ENCODE data around the gene SPEG.

The SPEG gene

DNA sequence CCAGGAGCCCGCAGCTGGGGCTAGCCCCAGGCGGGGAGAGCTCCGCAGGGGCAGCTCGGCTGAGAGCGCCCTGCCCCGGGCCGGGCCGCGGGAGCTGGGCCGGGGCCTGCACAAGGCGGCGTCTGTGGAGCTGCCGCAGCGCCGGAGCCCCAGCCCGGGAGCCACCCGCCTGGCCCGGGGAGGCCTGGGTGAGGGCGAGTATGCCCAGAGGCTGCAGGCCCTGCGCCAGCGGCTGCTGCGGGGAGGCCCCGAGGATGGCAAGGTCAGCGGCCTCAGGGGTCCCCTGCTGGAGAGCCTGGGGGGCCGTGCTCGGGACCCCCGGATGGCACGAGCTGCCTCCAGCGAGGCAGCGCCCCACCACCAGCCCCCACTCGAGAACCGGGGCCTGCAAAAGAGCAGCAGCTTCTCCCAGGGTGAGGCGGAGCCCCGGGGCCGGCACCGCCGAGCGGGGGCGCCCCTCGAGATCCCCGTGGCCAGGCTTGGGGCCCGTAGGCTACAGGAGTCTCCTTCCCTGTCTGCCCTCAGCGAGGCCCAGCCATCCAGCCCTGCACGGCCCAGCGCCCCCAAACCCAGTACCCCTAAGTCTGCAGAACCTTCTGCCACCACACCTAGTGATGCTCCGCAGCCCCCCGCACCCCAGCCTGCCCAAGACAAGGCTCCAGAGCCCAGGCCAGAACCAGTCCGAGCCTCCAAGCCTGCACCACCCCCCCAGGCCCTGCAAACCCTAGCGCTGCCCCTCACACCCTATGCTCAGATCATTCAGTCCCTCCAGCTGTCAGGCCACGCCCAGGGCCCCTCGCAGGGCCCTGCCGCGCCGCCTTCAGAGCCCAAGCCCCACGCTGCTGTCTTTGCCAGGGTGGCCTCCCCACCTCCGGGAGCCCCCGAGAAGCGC, 49.1 kb downstream of the SPEG start:
- no peak for DNase-seq

DNA sequence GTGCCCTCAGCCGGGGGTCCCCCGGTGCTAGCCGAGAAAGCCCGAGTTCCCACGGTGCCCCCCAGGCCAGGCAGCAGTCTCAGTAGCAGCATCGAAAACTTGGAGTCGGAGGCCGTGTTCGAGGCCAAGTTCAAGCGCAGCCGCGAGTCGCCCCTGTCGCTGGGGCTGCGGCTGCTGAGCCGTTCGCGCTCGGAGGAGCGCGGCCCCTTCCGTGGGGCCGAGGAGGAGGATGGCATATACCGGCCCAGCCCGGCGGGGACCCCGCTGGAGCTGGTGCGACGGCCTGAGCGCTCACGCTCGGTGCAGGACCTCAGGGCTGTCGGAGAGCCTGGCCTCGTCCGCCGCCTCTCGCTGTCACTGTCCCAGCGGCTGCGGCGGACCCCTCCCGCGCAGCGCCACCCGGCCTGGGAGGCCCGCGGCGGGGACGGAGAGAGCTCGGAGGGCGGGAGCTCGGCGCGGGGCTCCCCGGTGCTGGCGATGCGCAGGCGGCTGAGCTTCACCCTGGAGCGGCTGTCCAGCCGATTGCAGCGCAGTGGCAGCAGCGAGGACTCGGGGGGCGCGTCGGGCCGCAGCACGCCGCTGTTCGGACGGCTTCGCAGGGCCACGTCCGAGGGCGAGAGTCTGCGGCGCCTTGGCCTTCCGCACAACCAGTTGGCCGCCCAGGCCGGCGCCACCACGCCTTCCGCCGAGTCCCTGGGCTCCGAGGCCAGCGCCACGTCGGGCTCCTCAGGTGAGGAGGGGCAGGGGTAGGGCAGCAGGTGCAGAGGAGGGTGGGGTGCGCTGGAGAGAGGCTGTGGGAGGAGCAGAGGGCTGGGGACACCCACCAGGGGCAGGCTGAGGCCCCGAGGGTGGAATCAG, 49.9 kb downstream of the SPEG start:
- DNase-seq, result no peak

DNA sequence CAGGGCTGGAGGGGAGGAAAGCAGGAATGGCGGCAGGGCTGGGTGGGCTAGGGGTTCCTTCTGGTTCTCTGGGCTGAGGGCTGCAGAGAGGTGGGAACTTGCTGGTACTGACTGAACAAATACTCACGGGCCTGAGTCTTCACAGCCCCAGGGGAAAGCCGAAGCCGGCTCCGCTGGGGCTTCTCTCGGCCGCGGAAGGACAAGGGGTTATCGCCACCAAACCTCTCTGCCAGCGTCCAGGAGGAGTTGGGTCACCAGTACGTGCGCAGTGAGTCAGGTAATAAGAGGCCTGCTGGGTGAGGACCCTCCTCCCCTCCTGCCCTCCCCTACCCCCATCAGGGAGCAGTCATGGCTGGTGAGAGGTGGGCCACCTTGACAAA, 50.5 kb downstream of the SPEG start:
- DNase-seq, result no peak

DNA sequence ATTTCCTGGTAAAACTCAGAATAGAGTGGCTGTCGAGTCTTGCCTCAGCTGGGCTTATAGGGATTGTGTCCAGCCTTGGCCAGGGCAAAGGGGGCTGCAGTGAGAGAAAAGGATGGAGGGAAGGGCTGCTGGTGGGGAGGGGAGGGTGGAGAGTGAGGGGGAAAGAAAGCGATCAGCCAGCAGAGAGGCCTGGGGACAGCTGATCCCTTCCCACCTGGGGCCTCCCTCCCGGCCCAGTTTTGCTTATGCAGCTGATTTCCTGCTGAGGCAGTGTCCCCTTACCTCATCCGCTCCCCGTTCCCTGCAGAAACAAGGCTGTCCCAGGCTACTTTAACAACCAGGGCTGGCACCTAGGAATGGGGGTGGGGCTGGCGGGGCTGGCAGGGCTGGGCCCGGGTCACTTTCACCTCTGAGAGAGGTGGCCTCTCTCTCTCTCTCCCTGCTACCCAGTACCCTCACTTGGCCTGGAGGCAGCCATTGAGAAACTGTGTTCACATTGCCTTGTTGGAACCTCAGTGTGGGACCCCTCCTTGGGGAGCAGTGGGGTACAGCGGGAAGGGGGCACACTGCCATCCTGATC, 51.8 kb downstream of the SPEG start:
- no peak for DNase-seq

DNA sequence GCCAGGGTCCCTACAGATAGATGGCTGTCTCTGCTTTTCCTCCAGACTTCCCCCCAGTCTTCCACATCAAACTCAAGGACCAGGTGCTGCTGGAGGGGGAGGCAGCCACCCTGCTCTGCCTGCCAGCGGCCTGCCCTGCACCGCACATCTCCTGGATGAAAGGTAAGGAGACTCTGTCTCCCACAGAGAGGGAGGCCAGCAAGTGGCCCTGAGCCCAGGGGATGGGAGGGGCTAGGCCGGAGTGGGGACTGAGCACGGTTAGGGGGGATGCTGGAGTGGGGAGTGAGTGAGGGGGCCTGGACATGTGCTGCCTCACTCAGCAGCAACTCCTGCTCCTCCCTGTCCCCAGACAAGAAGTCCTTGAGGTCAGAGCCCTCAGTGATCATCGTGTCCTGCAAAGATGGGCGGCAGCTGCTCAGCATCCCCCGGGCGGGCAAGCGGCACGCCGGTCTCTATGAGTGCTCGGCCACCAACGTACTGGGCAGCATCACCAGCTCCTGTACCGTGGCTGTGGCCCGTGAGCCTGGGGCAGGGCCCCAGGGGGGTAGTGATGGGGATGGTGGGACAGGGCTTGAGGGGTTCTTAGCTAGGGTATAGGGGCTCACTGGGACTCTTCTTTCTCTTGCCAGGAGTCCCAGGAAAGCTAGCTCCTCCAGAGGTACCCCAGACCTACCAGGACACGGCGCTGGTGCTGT, 53.7 kb downstream of the SPEG start:
- DNase-seq, result no peak

DNA sequence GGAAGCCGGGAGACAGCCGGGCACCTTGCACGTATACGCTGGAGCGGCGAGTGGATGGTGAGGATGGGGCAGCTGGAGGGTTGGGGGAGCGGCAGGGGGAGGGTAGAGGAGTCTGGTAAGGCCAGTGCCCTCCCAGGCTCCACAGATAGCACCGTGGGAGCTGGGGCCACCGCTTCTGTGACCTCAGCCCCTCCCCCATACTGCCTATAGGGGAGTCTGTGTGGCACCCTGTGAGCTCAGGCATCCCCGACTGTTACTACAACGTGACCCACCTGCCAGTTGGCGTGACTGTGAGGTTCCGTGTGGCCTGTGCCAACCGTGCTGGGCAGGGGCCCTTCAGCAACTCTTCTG, 54.2 kb downstream of the SPEG start:
- DNase-seq, result no peak

DNA sequence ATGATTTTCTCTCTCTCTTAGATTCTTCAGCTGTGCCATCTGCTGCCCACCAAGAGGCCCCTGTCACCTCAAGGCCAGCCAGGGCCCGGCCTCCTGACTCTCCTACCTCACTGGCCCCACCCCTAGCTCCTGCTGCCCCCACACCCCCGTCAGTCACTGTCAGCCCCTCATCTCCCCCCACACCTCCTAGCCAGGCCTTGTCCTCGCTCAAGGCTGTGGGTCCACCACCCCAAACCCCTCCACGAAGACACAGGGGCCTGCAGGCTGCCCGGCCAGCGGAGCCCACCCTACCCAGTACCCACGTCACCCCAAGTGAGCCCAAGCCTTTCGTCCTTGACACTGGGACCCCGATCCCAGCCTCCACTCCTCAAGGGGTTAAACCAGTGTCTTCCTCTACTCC, 54.7 kb downstream of the SPEG start:
- DNase-seq, result no peak

DNA sequence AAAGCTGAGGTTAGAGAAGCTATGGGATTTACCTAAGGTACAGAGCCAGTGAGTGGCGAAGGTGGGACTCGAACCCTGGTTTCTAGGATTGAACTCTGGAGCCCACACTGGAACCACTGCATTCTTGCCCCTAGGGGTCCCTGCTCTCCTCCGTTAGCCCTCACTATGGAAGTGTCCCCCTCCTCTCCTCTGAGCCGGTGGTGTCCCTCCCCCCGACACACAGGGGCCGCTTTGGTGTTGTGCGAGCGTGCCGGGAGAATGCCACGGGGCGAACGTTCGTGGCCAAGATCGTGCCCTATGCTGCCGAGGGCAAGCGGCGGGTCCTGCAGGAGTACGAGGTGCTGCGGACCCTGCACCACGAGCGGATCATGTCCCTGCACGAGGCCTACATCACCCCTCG, 55.5 kb downstream of the SPEG start:
- DNase-seq, result no peak

DNA sequence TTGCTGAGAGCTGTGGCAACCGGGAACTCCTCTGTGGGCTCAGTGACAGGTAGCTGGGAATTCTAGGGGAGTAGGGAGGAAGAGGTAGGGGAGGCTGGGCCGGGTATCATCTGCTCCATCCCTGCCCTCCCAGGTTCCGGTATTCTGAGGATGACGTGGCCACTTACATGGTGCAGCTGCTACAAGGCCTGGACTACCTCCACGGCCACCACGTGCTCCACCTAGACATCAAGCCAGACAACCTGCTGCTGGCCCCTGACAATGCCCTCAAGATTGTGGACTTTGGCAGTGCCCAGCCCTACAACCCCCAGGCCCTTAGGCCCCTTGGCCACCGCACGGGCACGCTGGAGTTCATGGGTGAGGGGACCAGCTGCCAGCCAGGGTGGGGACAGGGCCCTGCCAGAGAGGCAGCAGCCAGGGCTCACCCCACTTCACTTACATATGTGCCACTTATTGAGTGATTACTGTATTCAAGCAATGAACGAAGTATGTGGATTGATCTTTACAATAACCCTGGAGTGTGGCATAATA, 56.0 kb downstream of the SPEG start:
- no peak for DNase-seq

DNA sequence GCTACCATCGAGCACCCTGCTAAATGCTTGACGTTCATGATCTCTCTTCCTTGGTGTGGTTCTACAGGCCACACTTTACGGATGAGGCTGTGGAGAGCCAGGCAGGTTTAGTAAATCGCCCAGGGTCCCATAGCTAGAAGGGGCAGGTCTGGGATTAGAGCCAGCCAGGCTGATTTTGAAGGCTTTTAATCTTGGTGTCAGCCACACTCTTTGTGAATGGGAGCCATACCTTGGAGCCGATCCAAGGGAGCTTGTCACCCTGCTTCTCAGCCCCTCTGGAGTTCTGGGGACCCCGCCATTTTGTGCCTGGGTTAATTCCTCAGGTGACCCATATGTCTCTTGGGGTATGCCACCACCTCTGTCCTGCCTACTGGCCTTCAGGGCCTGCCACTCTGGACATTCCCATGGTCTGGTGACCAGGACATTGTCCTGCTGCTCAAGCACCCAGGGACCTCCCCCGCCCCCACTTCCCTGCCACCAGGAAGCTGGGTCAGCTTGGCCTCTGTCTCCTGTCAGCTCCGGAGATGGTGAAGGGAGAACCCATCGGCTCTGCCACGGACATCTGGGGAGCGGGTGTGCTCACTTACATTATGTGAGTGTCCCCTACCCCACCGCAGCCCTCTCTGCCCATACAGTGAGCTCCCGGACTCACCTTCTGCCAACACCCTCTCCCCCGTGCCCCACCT, 56.8 kb downstream of the SPEG start:
- no peak for DNase-seq

DNA sequence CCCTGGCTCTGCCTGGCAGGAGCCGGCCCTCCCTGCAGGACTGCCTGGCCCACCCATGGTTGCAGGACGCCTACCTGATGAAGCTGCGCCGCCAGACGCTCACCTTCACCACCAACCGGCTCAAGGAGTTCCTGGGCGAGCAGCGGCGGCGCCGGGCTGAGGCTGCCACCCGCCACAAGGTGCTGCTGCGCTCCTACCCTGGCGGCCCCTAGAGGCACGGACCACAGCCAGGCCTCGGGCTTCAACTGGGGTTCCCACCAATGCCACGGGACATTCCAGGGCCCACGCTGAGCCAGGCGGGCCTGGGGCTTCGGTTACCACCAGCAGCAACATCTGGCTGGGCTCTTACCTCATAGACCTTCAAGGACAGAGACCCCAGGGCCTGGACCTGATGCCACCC, 57.9 kb downstream of the SPEG start:
- no peak for DNase-seq

DNA sequence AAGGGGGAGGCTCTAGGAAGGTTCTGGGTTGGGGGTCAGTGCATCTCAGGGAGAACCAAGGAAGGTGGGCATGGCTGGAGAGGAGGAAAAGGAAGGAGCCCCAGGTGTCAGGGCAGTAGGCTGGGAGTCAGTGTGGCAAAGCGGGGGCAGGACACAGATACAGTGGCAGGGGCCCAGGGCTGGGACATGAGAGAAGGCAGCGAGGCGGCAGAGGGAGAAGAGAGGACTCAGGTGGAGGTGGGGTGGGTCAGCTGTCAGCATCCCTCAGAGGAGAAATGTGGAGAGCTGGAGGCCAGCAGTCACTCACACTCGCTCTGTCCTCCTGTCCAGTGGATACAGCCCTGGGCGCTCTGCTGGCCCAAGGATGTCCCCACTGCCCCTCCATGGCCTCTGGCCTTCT, 58.4 kb downstream of the SPEG start:
- DNase-seq, result no peak

DNA sequence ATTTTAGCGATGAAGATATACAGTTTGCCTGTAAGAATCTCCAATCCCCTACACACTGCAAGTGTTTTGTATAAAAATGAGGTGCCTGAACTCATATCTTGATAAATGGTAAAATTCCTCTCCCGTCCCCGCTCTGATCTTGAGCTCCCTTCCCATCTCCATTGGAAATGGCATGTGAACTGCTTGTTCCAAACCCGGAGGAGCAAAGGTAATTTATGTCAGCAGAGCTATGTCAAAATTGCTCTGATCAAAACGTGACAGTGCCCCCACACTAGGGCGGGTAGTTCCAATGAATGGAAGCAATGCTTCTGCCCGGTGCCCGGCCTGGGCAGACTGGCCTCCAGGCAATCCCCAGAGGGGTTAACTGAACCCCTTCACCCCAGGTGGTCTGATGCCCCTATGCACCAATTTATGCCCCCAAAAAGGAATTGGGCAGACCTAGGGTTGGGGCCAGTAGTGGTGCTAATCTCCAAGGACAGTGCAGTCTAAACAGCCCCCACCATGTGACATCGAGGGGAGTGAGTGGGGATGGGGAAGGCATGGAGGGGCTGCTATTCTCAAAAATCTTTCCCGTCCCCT, 60.4 kb downstream of the SPEG start:
- no peak for DNase-seq

DNA sequence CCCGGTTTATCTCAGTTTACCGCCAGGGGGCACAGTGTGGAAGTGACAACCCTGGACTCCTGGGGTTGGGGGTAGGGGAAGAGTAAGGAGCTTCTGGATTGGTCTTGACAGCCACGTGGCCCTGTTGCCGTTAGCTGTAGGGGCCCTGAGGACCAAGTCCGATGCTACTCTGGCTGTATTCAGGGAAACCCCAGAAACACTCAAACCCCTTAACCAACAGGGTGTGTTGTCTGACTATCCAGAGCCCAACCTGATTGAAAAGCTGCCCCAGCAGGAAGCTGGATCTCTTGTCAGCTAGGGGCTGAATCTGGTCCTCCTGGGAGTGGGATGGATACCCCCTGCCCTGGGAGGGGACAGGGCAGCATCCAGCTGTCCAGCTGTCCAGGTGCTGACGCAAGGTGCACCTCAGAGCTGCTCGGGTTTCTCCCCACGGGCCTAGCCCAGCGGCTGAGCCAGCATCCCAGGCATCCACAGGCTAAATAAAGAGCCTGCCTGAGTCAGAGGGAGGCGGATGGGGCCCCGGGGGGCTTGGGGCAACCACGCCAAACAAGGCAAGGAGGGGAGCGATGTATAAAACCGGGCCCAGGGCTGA, 61.0 kb downstream of the SPEG start:
- DNase-seq, result peak; percentile 31

DNA sequence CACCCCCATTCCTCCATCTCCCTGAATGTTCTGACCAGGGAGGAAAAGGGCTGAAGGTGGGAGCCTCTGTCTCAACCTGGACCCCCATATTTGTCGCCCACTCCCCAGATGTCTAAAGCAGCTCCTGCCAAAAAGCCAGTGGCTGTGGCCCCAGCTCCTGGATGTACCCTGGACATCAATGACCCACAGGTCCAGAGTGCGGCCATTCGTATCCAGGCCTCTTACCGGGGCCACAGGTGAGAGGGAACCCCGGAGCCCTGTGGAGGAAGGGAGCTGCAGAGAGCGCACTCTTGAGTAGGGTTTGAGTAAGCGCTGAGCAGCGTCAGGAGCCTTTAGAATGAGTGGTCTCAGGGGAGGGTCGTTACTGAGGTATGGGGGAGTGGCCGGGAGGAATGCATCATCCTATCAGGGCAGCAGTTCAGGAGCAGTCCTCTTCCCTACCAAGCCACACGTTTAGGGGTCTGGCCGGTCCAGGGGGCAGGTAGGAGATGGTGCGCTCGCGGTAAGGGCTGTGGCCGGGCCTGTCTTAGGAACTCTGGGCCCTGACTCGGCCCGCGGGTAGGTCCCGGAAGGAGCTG, 61.7 kb downstream of the SPEG start:
- DNase-seq, result no peak

DNA sequence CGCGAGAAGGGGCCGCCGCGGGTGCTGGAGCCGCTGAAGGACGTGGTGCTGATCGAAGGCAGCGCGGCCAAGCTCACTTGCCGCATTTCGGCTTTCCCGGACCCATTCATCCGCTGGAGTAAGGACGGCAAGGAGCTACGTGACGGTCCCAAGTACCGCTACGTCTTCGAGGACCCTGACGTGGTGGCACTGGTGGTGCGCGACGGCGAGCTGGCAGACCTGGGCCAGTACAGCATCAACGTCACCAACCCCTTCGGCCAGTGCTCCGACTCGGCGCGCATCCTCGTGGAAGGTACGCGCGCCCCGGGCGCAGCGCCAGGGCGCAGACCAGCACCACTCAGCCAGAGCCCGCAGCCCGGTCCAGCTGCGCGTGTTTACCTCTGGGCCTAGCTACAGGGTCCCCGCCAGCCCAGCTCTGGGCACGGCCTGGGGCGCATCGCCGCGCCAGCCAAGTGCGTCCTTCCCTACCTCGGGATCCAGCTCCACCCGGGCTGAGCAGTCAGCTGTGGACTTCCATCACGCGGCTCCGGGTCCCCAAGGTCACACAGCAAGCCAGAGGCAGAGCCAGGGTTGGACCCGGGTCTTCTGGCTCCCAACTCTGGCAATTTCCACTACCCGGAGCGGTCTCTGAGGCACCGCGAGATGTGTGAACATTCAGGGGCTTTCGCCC, 62.3 kb downstream of the SPEG start:
- DNase-seq, result no peak

DNA sequence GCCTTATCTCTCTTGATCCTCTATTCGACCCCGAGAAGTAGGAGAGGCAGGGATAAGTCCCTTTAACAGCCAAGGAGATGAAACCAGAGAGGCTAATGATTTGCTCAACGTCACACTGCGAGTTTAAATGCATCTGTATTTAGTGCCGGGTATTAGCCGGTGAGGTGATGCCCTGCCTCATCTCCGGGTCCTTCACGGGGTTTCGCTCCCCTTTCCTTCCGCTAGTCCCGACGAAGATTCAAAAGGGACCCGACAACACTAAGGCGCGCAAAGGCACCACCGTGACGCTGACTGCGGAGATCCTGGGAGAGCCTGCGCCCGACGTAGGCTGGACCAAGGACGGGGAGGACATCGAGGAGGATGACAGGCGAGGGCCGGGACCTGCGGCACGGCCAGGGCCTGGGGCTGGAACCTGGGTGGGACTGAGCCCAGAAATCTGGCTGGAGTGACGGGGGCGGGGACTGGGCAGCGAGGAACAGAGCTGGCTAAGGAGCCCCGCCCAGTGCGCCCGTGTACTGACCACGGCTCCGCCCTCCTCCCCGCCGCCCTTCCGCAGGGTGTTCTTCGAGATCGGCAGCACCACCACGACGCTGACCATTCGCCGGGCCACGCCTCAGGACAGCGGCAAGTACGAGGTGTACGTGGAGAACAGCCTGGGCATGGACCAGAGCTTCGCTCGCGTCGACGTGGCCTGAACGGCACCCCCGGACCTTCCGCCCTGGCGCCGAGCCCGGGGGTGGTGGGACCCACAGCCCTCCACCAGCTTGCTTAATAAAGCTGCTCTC, 63.0 kb downstream of the SPEG start:
- no peak for DNase-seq

DNA sequence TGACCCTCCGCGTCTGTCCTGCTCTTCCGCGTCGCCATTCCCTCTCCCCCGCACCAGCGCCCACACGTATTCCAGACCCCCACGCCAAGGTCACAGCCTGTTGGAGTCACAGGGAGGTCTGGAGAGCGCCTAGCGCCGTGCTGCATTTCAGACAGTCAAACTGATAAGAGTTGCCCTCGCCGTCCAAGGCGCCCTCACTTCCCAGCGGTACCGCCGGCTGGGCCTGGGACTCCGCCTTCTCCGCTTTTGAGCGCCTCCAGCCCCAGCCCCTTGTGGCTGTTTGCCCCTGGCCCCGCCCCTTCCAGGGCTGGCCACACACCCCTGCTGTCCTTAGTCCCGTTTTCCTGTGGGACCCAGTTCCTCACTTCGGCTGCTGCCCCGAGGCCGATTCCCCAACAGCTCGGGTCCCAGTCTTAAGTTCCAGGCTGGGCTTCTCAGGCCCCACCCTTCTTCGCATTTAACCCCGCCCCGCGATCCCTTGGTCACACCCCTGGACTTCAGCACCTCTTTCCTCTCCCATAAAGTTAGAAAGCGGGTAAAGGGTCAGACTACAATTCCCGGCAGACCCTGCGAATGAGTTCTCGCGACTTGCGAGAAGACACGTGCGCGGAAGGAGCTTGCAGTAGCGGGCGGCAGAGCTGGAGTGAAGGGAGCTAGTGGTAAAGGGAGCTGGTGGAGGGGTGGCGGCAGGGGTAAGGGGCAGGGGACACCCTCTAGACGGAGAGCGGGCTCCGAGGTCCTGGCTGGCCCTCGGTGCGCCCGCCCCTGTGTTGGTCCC, 63.8 kb downstream of the SPEG start, which contains the start of gene GMPPA:
Gene GMPPA (plus strand): TSS at position 612 of the 778 bp plus-strand sequence. CDS start 1,085 bp downstream, outside the sequence.
- peak; percentile 89 for DNase-seq

DNA sequence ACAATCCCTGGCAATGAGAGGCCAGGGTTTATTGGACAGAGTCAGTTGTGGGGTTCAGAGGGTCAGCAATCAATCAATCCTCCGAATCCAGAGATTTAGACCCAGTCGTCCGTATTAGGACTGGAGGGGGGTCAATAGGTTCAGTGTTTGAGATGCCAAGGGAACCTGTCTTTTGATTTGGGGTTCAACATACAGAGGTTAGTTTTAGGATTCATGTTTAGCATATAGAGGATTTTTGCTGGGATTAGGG, 64.3 kb downstream of the SPEG start:
- no peak for DNase-seq

Data from NCI-H1048 (cell line).